ENCODE measurements around the gene ZNF827. TPM values are rescaled to one million over a fixed set of nuclear protein-coding genes. Genes with fewer than 3 reads are reported as not detected.

The ZNF827 gene
- total and polyA plus RNA-seq, 2 of the 8 experiments (the other 6 are each of a cell fraction or from before 2014, with no cell fraction given): 25.3 to 26.2 TPM

DNA sequence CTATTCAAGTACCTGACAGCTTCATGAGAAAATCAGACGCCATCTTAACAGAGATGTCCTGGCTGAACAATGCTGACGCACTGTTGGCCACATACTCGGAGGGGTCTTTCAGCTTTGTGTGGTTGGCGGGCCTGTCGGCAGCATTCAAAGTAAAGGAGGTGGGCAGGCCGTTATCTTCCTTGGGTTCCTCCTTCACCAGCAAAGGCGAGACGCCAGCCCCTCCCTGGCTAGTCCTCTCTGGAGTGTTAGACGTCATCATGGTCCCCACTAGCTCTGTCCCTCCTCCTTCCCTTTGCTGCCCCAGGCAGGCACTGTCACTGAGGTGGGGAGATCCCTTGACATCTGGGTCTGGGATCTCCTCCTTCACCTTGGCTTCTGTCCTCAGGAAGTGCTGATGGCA, 53.0 kb downstream of the ZNF827 start:
- H3K4ac ChIP-seq (replicated peaks; ENCODE audit: insufficient read length, low read depth, low read length): no peak overlapping the region
- H3K9me3 ChIP-seq (ENCODE audit: insufficient read depth in 2 of 2, low read depth in 1 of 2, low read length in 1 of 2): no peaks in the 10 kb centered on the region
- no peak overlapping the region for H3K4me3 ChIP-seq (ENCODE audit: extremely low read depth in 1 of 4, insufficient read depth in 2 of 4, low read depth in 3 of 4, low read length in 4 of 4)
- ChIA-PET POLR2A (ENCODE audit: partially characterized antibody) (no interaction called here), CTCF (ENCODE audit: partially characterized antibody) (interaction anchor here (0.7 to 1.0 kb wide), 2 partner anchors 61 to 93 kb away, joined by 3 to 5 read pairs; no protein-coding TSS in a partner anchor)
- H3K79me2 ChIP-seq (ENCODE audit: control insufficient read depth in 1 of 2, insufficient read depth in 2 of 2, low read length in 2 of 2): peaks cover 0 to 49% of the 10 kb centered on the region in 2 experiments; a peak in 2 of 4 replicates
- H2BK120ac ChIP-seq (replicated peaks; ENCODE audit: low read depth, low read length): no peak overlapping the region
- peak overlapping the region; percentile 56; the same call in 1 of the 2 replicates for H2BK12ac ChIP-seq (ENCODE audit: low read depth, low read length)
- no peak overlapping the region for H4K8ac ChIP-seq (ENCODE audit: extremely low read depth, insufficient read depth, low read length)
- WGBS, 2 experiments (ENCODE audit: extremely low coverage in 1 of 2, insufficient coverage in 1 of 2, insufficient read length in 1 of 2, insufficient replicate concordance in 2 of 2, low coverage in 1 of 2, low lambda C conversion rate in 2 of 2, missing lambda C conversion rate in 1 of 2): 87% methylated on average over 9 of the region's 9 CpGs; no CpG with 5 or more reads in 1 of the 2 experiments
- DNase-seq (ENCODE audit: low read depth in 1 of 2, low spot score in 2 of 2): no peak
- no peak overlapping the region for H3K23ac ChIP-seq (ENCODE audit: insufficient read length)
- H3K79me1 ChIP-seq (ENCODE audit: low read depth, low read length): peaks cover 2% of the 10 kb centered on the region; the same call in 1 of the 2 replicates
- no peaks in the 10 kb centered on the region for H4K20me1 ChIP-seq (replicated peaks in 1 of 2; ENCODE audit: control insufficient read depth in 1 of 2, insufficient read depth in 2 of 2, low read length in 2 of 2)
- H2BK5ac ChIP-seq (ENCODE audit: low read depth, low read length): peak overlapping the region; percentile 86; the same call in 1 of the 2 replicates
- H3K27me3 ChIP-seq (replicated peaks in 1 of 4; ENCODE audit: control insufficient read depth in 3 of 4, extremely low read depth in 1 of 4, insufficient read depth in 3 of 4, low read length in 3 of 4): no peaks in the 10 kb centered on the region
- H2AFZ ChIP-seq (ENCODE audit: low read length): no peak overlapping the region
- H3K14ac ChIP-seq (ENCODE audit: insufficient read length): no peak overlapping the region
- H3K56ac ChIP-seq (replicated peaks; ENCODE audit: insufficient read length, low read depth, low read length): no peak overlapping the region
- peak overlapping the region; percentile 65; the same call in 1 of the 2 replicates for H2BK15ac ChIP-seq (ENCODE audit: low read length)
- H3K36me3 ChIP-seq (ENCODE audit: control insufficient read depth in 2 of 4, insufficient read depth in 4 of 4, low read length in 3 of 4): peaks cover 0 to 8% (median 6%) of the 10 kb centered on the region in 4 experiments; a peak in 3 of 8 replicates
- no peaks in the 10 kb centered on the region for H3K23me2 ChIP-seq (ENCODE audit: low read depth, low read length)
- peak overlapping the region; percentile 9; the same call in 1 of the 2 replicates for H2BK20ac ChIP-seq (ENCODE audit: low read length)
- peaks cover 10 to 33% (median 27%) of the 10 kb centered on the region in 4 experiments for H3K4me1 ChIP-seq (replicated peaks in 1 of 4; ENCODE audit: control insufficient read depth in 3 of 4, insufficient read depth in 4 of 4, low read length in 3 of 4)
- no peak overlapping the region for H3K4me2 ChIP-seq (ENCODE audit: insufficient read depth in 1 of 2, low read depth in 2 of 2, low read length in 2 of 2)
- no peak overlapping the region for H3K27ac ChIP-seq (ENCODE audit: low read depth, low read length)
- peak overlapping the region; percentile 73; the same call in 1 of the 2 replicates for H3K18ac ChIP-seq (ENCODE audit: extremely low read depth, low read length)
- H3K9ac ChIP-seq (replicated peaks in 1 of 4; ENCODE audit: extremely low read depth in 1 of 4, low read depth in 3 of 4, low read length in 3 of 4): no peak overlapping the region
- peak overlapping the region; percentile 91; the same call in 1 of the 2 replicates for H2AK5ac ChIP-seq (ENCODE audit: low read depth, low read length)
- FAIRE-seq: no peak
- peak overlapping the region; percentile 28 for H4K91ac ChIP-seq (replicated peaks; ENCODE audit: insufficient read length, low read length)
- H4K5ac ChIP-seq (ENCODE audit: insufficient read length, low read depth, low read length): no peak overlapping the region
- no peak for TF ChIP-seq KDM1A (IDR thresholded peaks at IDR 0.05; ENCODE audit: borderline replicate concordance, low read length)
- no peak for TF ChIP-seq TCF12 (IDR thresholded peaks at IDR 0.05; ENCODE audit: low read depth, low read length)
- no peak for TF ChIP-seq SP4 (IDR thresholded peaks at IDR 0.05; ENCODE audit: low read length)
- no peak for TF ChIP-seq TBP (IDR thresholded peaks at IDR 0.05; ENCODE audit: low read depth, low read length)
- no peak for TF ChIP-seq SUZ12 (IDR thresholded peaks at IDR 0.05; ENCODE audit: low read length)
- TF ChIP-seq SIX5 (IDR thresholded peaks at IDR 0.05; ENCODE audit: low read depth, low read length): no peak
- no peak for TF ChIP-seq SIN3A (conservative IDR thresholded peaks at IDR 0.05 in 1 of 2, IDR thresholded peaks at IDR 0.05 in 1 of 2; ENCODE audit: low read depth in 1 of 2, low read length in 2 of 2)
- no peak for TF ChIP-seq YY1 (IDR thresholded peaks at IDR 0.05; ENCODE audit: low read depth, low read length)
- no peak for TF ChIP-seq EP300 (IDR thresholded peaks at IDR 0.05; ENCODE audit: borderline replicate concordance in 1 of 2, low read depth in 2 of 2, low read length in 2 of 2)
- TF ChIP-seq POU5F1 (IDR thresholded peaks at IDR 0.05; ENCODE audit: low read depth, low read length): no peak
- TF ChIP-seq JUND (IDR thresholded peaks at IDR 0.05; ENCODE audit: low read length): no peak
- no peak for TF ChIP-seq SIRT6 (IDR thresholded peaks at IDR 0.05; ENCODE audit: low read length)
- TF ChIP-seq NANOG (IDR thresholded peaks at IDR 0.05; ENCODE audit: insufficient read depth, low read depth, low read length, poor library complexity, severe bottlenecking): no peak

Data from H1 (cell line).